ENCODE measurements around the gene TRIP4. TPM values are rescaled to one million over a fixed set of nuclear protein-coding genes. Genes with fewer than 3 reads are reported as not detected.
A peak's percentile ranks its signal among the peaks of the same experiment; 100 is the strongest.

TRIP4 gene
- total and polyA plus RNA-seq, 2 donors (not counting 3 experiments of a cell fraction or from before 2014, with no cell fraction given): 10.9 to 31.1 TPM

GRCh38 chr15:64423970-64424369, 36.3 kb downstream of the TRIP4 start:
- FAIRE-seq (peak; percentile 21), DNase-seq (ENCODE audit: low read depth, low spot score) (no peak)
- ChIA-PET CTCF (no interaction called here), POLR2A (no interaction called here)
- dilution Hi-C loops (cut with MboI; ENCODE audit: extremely low pct_ligation_motif_present, low sequenced_read_pairs) (no loop called here), intact Hi-C loops (cut with micrococcal nuclease) (no loop called here)
- H3K79me2 ChIP-seq (ENCODE audit: control insufficient read depth, insufficient read depth, low read length): no peaks in the 10 kb centered on the region
- BruUV-seq (replicated peaks): no TSS peak
- no peak overlapping the region for H3K4me2 ChIP-seq (ENCODE audit: insufficient read depth, low read length)
- no peaks in the 10 kb centered on the region for H3K9me3 ChIP-seq (replicated peaks; ENCODE audit: control insufficient read depth, insufficient read depth, low read length)
- no peak overlapping the region for H2AFZ ChIP-seq (ENCODE audit: low read depth, low read length)
- H3K36me3 ChIP-seq (ENCODE audit: control insufficient read depth in 2 of 2, extremely low read depth in 1 of 2, insufficient read depth in 2 of 2, low read length in 2 of 2): peaks cover 5 to 12% of the 10 kb centered on the region in 2 experiments
- no peaks in the 10 kb centered on the region for H3K4me1 ChIP-seq (ENCODE audit: control insufficient read depth, extremely low read depth, insufficient read depth, low read length)
- no peaks in the 10 kb centered on the region for H3K9me1 ChIP-seq (replicated peaks; ENCODE audit: control insufficient read depth, extremely low read depth, insufficient read depth, low read length)
- no peak overlapping the region for H3K27ac ChIP-seq (ENCODE audit: insufficient read depth, low read depth, low read length)
- no peak overlapping the region for H3K4me3 ChIP-seq (replicated peaks in 1 of 3; ENCODE audit: insufficient read depth in 1 of 3, low read depth in 1 of 3, low read length in 3 of 3)
- H4K20me1 ChIP-seq (replicated peaks; ENCODE audit: control insufficient read depth, extremely low read depth, insufficient read depth, low read length): no peaks in the 10 kb centered on the region
- H3K27me3 ChIP-seq (ENCODE audit: control insufficient read depth in 2 of 2, insufficient read depth in 2 of 2, low read length in 2 of 2): no peaks in the 10 kb centered on the region
- TF ChIP-seq MAX (IDR thresholded peaks at IDR 0.05; ENCODE audit: insufficient read depth, insufficient read length): no peak
- TF ChIP-seq POLR2AphosphoS5 (IDR thresholded peaks at IDR 0.05; ENCODE audit: insufficient read depth, low read depth, low read length): no peak
- TF ChIP-seq POLR2A (IDR thresholded peaks at IDR 0.05; ENCODE audit: low read depth, low read length): no peak
- TF ChIP-seq MYC (IDR thresholded peaks at IDR 0.05; ENCODE audit: low read depth, low read length): no peak
- TF ChIP-seq CTCF (IDR thresholded peaks at IDR 0.05; ENCODE audit: extremely low read depth in 1 of 2, insufficient read depth in 1 of 2, low read depth in 1 of 2, low read length in 2 of 2): no peak
- TF ChIP-seq GATA2 (IDR thresholded peaks at IDR 0.05; ENCODE audit: insufficient read depth, insufficient read length, low read depth, low read length): no peak
- TF ChIP-seq EZH2 (IDR thresholded peaks at IDR 0.05; ENCODE audit: borderline replicate concordance, low read depth, low read length, severe bottlenecking): no peak
- TF ChIP-seq FOS (IDR thresholded peaks at IDR 0.05; ENCODE audit: borderline replicate concordance, insufficient read depth, low read length): no peak
- no peak for TF ChIP-seq JUN (IDR thresholded peaks at IDR 0.05; ENCODE audit: borderline replicate concordance, insufficient read depth, insufficient read length, low read depth)
- H3K9ac ChIP-seq (replicated peaks; ENCODE audit: extremely low read depth, insufficient read depth, low read length): no peak overlapping the region

Measured in endothelial cell of umbilical vein (primary cell).